Duodenal mucosa (tissue), 2 donors: Measurements from ENCODE around the gene DAP.

Experiments used
- H3K27ac ChIP-seq: one replicate; pipeline ENCODE4 v1.7.0; 2013; ENCODE audit warnings: low read depth, low read length
- H3K27me3 ChIP-seq, 2 donors: one replicate each; pipeline ENCODE4 v1.7.0; 2013; ENCODE audit warnings: low read length in 2 of 2, control low read depth in 1 of 2; ENCODE audit not compliant: insufficient read depth in 2 of 2, control insufficient read depth in 1 of 2
- H3K36me3 ChIP-seq, 2 donors: one replicate each; pipeline ENCODE4 v1.7.0; 2013; ENCODE audit warnings: low read length in 2 of 2, control low read depth in 1 of 2; ENCODE audit not compliant: insufficient read depth in 2 of 2, control insufficient read depth in 1 of 2
- H3K4me1 ChIP-seq, 2 donors: one replicate each; pipeline ENCODE4 v1.7.0; 2013; ENCODE audit warnings: low read length in 2 of 2, control low read depth in 1 of 2; ENCODE audit not compliant: insufficient read depth in 2 of 2, control insufficient read depth in 1 of 2
- H3K4me3 ChIP-seq, 2 donors: one replicate each; pipeline ENCODE4 v1.7.0; 2013; ENCODE audit warnings: low read length in 2 of 2, low read depth in 1 of 2
- H3K9ac ChIP-seq, 2 donors: one replicate each; pipeline ENCODE4 v1.7.0; 2013; ENCODE audit warnings: low read length in 2 of 2, low read depth in 1 of 2
- H3K9me3 ChIP-seq, 2 donors: one replicate each; pipeline ENCODE4 v1.7.0; 2013; ENCODE audit warnings: low read length in 2 of 2, control low read depth in 1 of 2; ENCODE audit not compliant: control insufficient read depth in 1 of 2

DAP gene

GRCh38 chr5:10715605-10716290 lies 45.3 kb downstream of the DAP start:
- Histone ChIP-seq H3K27ac (no peak overlapping the region), H3K4me3 (no peak overlapping the region), H3K9ac (no peak overlapping the region), H3K9me3 (no peaks in the 10 kb centered on the region), H3K36me3 (peaks cover 1 to 38% of the 10 kb centered on the region in 2 donors), H3K27me3 (no peaks in the 10 kb centered on the region), H3K4me1 (peaks cover 12 to 17% of the 10 kb centered on the region in 2 donors)

GRCh38 chr5:10712574-10713366 lies 48.3 kb downstream of the DAP start:
- H3K9ac ChIP-seq = no peak overlapping the region
- no peaks in the 10 kb centered on the region for H3K27me3 ChIP-seq
- H3K36me3 ChIP-seq = peaks cover 6 to 44% of the 10 kb centered on the region in 2 donors
- peak overlapping the region in 1 of 2 donors; percentile 13 for H3K4me3 ChIP-seq
- no peaks in the 10 kb centered on the region for H3K9me3 ChIP-seq
- H3K4me1 ChIP-seq = peaks cover 12 to 17% of the 10 kb centered on the region in 2 donors
- H3K27ac ChIP-seq = no peak overlapping the region

GRCh38 chr5:10711562-10711961 lies 49.5 kb downstream of the DAP start:
- Histone ChIP-seq H3K27me3 (no peaks in the 10 kb centered on the region), H3K9me3 (no peaks in the 10 kb centered on the region)

GRCh38 chr5:10710513-10711128 lies 50.4 kb downstream of the DAP start:
- no peak overlapping the region for H3K27ac ChIP-seq
- H3K9ac ChIP-seq = no peak overlapping the region
- no peaks in the 10 kb centered on the region for H3K27me3 ChIP-seq
- no peaks in the 10 kb centered on the region for H3K9me3 ChIP-seq
- peaks cover 6 to 42% of the 10 kb centered on the region in 2 donors for H3K36me3 ChIP-seq
- no peak overlapping the region for H3K4me3 ChIP-seq
- H3K4me1 ChIP-seq = peaks cover 12 to 24% of the 10 kb centered on the region in 2 donors

More at GRCh38 chr5:10711562-10711961, 49.5 kb downstream of the DAP start:
- H3K4me1 ChIP-seq = peaks cover 12 to 17% of the 10 kb centered on the region in 2 donors
- no peak overlapping the region for H3K4me3 ChIP-seq
- no peak overlapping the region for H3K9ac ChIP-seq
- H3K27ac ChIP-seq = no peak overlapping the region
- peaks cover 6 to 46% of the 10 kb centered on the region in 2 donors for H3K36me3 ChIP-seq

GRCh38 chr5:10709933-10710332 lies 51.1 kb downstream of the DAP start:
- Histone ChIP-seq H3K9me3 (no peaks in the 10 kb centered on the region), H3K27me3 (no peaks in the 10 kb centered on the region), H3K27ac (no peak overlapping the region), H3K36me3 (peaks cover 6 to 35% of the 10 kb centered on the region in 2 donors), H3K4me1 (peaks cover 17 to 28% of the 10 kb centered on the region in 2 donors), H3K9ac (no peak overlapping the region), H3K4me3 (no peak overlapping the region)

- no peak overlapping the region for H3K27ac ChIP-seq
- no peak overlapping the region for H3K4me3 ChIP-seq
- no peaks in the 10 kb centered on the region for H3K9me3 ChIP-seq
- no peak overlapping the region for H3K9ac ChIP-seq
- peaks cover 6 to 34% of the 10 kb centered on the region in 2 donors for H3K36me3 ChIP-seq
- H3K27me3 ChIP-seq = no peaks in the 10 kb centered on the region
- peaks cover 22 to 32% of the 10 kb centered on the region in 2 donors for H3K4me1 ChIP-seq
Measured at GRCh38 chr5:10709409-10709808, 51.6 kb downstream of the DAP start.

GRCh38 chr5:10708189-10708944 lies 52.7 kb downstream of the DAP start:
- no peak overlapping the region for H3K9ac ChIP-seq
- peaks cover 6 to 26% of the 10 kb centered on the region in 2 donors for H3K36me3 ChIP-seq
- peaks cover 28 to 32% of the 10 kb centered on the region in 2 donors for H3K4me1 ChIP-seq
- H3K27ac ChIP-seq = no peak overlapping the region
- no peak overlapping the region for H3K4me3 ChIP-seq
- H3K27me3 ChIP-seq = no peaks in the 10 kb centered on the region
- H3K9me3 ChIP-seq = no peaks in the 10 kb centered on the region

- peaks cover 25 to 30% of the 10 kb centered on the region in 2 donors for H3K4me1 ChIP-seq
Measured at GRCh38 chr5:10707198-10708142, 53.6 kb downstream of the DAP start.

GRCh38 chr5:10706326-10706725 lies 54.7 kb downstream of the DAP start:
- Histone ChIP-seq H3K9ac (no peak overlapping the region), H3K27me3 (no peaks in the 10 kb centered on the region), H3K4me1 (peaks cover 25 to 37% of the 10 kb centered on the region in 2 donors), H3K4me3 (no peak overlapping the region), H3K9me3 (no peaks in the 10 kb centered on the region), H3K36me3 (peaks cover 6 to 25% of the 10 kb centered on the region in 2 donors), H3K27ac (no peak overlapping the region)

More at GRCh38 chr5:10707198-10708142, 53.6 kb downstream of the DAP start:
- no peaks in the 10 kb centered on the region for H3K9me3 ChIP-seq
- peaks cover 6 to 22% of the 10 kb centered on the region in 2 donors for H3K36me3 ChIP-seq
- no peaks in the 10 kb centered on the region for H3K27me3 ChIP-seq
- H3K4me3 ChIP-seq = no peak overlapping the region
- H3K9ac ChIP-seq = no peak overlapping the region
- H3K27ac ChIP-seq = no peak overlapping the region
